COLO668 (cell line): ENCODE data around the gene ABR.
"Not testable (repeated sequence)": the region's sequence is repeated elsewhere in the genome, so short reads cannot be mapped to it uniquely, and the experiment has no call there.

Experiments
- DNase-seq: peaks from one replicate; lab custom pipeline; 2025; ENCODE audit not compliant: unreplicated experiment; lab: John Stamatoyannopoulos, UW

The ABR gene

GRCh38 chr17:1073963-1074625 lies 105.7 kb downstream of the ABR start:
- DNase-seq, result peak; percentile 26

- peak; percentile 76 for DNase-seq
Measured at GRCh38 chr17:1073241-1073962, 106.4 kb downstream of the ABR start.

GRCh38 chr17:1072551-1072961 lies 107.2 kb downstream of the ABR start:
- DNase-seq, result no peak

- no peak for DNase-seq
Measured at GRCh38 chr17:1071103-1071825, 108.5 kb downstream of the ABR start.

GRCh38 chr17:1070411-1070810 lies 109.4 kb downstream of the ABR start:
- no peak for DNase-seq

GRCh38 chr17:1069847-1070246 lies 109.9 kb downstream of the ABR start:
- no peak for DNase-seq

- no peak for DNase-seq
Measured at GRCh38 chr17:1068356-1068755, 111.4 kb downstream of the ABR start.

- peak; percentile 37 for DNase-seq
Measured at GRCh38 chr17:1067282-1067956, 112.4 kb downstream of the ABR start.

GRCh38 chr17:1065416-1065815 lies 114.4 kb downstream of the ABR start:
- DNase-seq, result not testable (repeated sequence)

GRCh38 chr17:1060991-1061390 lies 118.8 kb downstream of the ABR start:
- DNase-seq, result peak; percentile 46

- DNase-seq, result no peak
Measured at GRCh38 chr17:1059131-1059795, 120.5 kb downstream of the ABR start.

GRCh38 chr17:1058423-1059130 lies 121.2 kb downstream of the ABR start:
- peak; percentile 58 for DNase-seq

- DNase-seq, result peak; percentile 75
Measured at GRCh38 chr17:1056761-1057160, 123.0 kb downstream of the ABR start.

- peak; percentile 60 for DNase-seq
Measured at GRCh38 chr17:1055751-1056645, 123.8 kb downstream of the ABR start.

GRCh38 chr17:1055231-1055630 lies 124.5 kb downstream of the ABR start:
- no peak for DNase-seq

- no peak for DNase-seq
Measured at GRCh38 chr17:1054656-1055055, 125.1 kb downstream of the ABR start.

GRCh38 chr17:1053661-1054360 lies 126.0 kb downstream of the ABR start:
- DNase-seq, result no peak
